Peyer's patch (tissue), 4 donors: Measurements from ENCODE around the gene TKFC. TPM values are rescaled to one million over a fixed set of nuclear protein-coding genes. Genes with fewer than 3 reads are reported as not detected.

Experiments used
- DNase-seq, 3 donors: peaks; one replicate each; pipeline ENCODE4 v3.0.0-alpha.2; 2017 to 2019
- H3K27ac ChIP-seq, 4 donors: fragments of 200-600 bp; sonication (generic); one replicate each; pipeline ENCODE4 v1.5.1; 2016 to 2019
- H3K27me3 ChIP-seq, 2 donors: fragments of 200-600 bp; sonication (generic); one replicate each; pipeline ENCODE4 v1.5.1; 2019
- H3K36me3 ChIP-seq, 3 donors: fragments of 200-600 bp; sonication (generic); one replicate each; pipeline ENCODE4 v1.5.1; 2016 to 2019
- H3K4me1 ChIP-seq, 4 donors: fragments of 200-600 bp; sonication (generic); one replicate each; pipeline ENCODE4 v1.5.1; 2016 to 2019
- H3K4me3 ChIP-seq, 4 donors: fragments of 200-600 bp; sonication (generic); 1 replicate in 3 of 4; 2 replicates in 1 of 4; pipeline ENCODE4 v1.5.1; 2016 to 2019; ENCODE audit warnings: mild to moderate bottlenecking in 1 of 4
- H3K9me3 ChIP-seq, 4 donors: fragments of 200-600 bp; sonication (generic); one replicate each; pipeline ENCODE4 v1.5.1; 2016 to 2019; ENCODE audit warnings: mild to moderate bottlenecking in 1 of 4
- POLR2A ChIP-seq, 2 donors: fragments of 450-650 bp; IDR thresholded peaks; one replicate each; pipeline ENCODE4 v1.5.1; 2017; ENCODE audit warnings: antibody characterized with exemption in 2 of 2, mild to moderate bottlenecking in 2 of 2, moderate library complexity in 2 of 2
- total RNA-seq, 4 donors: library from RNA; depleted of rRNA; stranded (reverse); fragments of >200 nt; gene quantifications; one replicate each; pipeline ENCODE4 v1.1.0, GENCODE V29; 2016
- TF ChIP-seq, protein P1 (sequence below), 6 experiments: fragments of 450-650 bp in 4 of 6; fragments of 200-600 bp in 2 of 6; sonication (generic) in 1 of 6; IDR thresholded peaks; one replicate each; pipeline ENCODE4 v1.5.1; 2017 to 2019; ENCODE audit warnings: antibody characterized with exemption in 6 of 6, mild to moderate bottlenecking in 3 of 6, moderate library complexity in 1 of 6

The TKFC gene, protein sequence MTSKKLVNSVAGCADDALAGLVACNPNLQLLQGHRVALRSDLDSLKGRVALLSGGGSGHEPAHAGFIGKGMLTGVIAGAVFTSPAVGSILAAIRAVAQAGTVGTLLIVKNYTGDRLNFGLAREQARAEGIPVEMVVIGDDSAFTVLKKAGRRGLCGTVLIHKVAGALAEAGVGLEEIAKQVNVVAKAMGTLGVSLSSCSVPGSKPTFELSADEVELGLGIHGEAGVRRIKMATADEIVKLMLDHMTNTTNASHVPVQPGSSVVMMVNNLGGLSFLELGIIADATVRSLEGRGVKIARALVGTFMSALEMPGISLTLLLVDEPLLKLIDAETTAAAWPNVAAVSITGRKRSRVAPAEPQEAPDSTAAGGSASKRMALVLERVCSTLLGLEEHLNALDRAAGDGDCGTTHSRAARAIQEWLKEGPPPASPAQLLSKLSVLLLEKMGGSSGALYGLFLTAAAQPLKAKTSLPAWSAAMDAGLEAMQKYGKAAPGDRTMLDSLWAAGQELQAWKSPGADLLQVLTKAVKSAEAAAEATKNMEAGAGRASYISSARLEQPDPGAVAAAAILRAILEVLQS
- total RNA-seq = 100 to 1,000 TPM; 172 to 755 (median 689) TPM

DNA sequence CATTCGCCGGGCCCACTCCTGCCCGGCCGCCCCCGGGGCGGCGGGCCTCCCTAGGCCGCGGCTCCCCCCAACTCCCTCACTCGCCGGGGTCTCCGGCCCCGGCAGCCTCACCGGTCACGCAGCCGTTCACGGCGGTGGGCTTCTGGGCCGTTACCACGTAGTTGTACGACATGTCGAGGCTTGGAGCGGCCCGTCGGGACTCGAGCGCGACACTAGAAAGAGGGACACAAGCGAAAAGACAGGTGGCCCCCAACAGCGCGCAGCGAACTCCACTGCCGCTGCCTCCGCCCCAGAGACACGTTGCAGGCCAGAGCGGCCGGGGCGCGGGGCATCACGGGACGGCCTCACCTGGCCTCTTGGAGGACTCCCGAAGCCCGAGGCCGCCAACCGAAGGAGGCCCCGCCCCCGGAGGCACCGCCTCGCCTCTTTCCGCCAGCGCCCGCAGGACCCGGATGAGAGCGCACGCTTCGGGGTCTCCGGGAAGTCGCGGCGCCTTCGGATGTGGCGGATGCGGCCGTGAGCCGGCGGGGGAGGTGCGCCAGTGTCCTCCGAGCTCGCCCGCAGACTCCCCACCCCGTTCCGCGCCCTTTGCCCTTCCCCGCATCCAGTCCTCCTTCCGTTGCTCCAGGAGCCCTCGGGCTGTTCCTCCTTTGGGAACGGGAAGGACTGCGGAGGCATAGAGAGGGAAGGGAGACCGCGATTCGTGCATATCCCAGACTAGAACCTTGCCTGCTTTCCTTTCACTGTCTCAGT, at the start of gene TKFC, which contains the start of gene DDB1:
TSS of gene TKFC (plus strand) at position 432 of the 753 bp plus-strand sequence. CDS start 1,501 bp downstream, outside the sequence.
TSS of gene DDB1 (minus strand) at position 309 of the 753 bp plus-strand sequence. CDS start at position 172, 137 bp downstream.
- H3K36me3 ChIP-seq = peaks cover 0 to 31% (median 0%) of the 10 kb centered on the region in 3 donors
- H3K4me1 ChIP-seq = peaks cover 6 to 31% (median 11%) of the 10 kb centered on the region in 4 donors
- TF ChIP-seq, protein P1, sequence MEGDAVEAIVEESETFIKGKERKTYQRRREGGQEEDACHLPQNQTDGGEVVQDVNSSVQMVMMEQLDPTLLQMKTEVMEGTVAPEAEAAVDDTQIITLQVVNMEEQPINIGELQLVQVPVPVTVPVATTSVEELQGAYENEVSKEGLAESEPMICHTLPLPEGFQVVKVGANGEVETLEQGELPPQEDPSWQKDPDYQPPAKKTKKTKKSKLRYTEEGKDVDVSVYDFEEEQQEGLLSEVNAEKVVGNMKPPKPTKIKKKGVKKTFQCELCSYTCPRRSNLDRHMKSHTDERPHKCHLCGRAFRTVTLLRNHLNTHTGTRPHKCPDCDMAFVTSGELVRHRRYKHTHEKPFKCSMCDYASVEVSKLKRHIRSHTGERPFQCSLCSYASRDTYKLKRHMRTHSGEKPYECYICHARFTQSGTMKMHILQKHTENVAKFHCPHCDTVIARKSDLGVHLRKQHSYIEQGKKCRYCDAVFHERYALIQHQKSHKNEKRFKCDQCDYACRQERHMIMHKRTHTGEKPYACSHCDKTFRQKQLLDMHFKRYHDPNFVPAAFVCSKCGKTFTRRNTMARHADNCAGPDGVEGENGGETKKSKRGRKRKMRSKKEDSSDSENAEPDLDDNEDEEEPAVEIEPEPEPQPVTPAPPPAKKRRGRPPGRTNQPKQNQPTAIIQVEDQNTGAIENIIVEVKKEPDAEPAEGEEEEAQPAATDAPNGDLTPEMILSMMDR (IDR thresholded peaks at IDR 0.05) = peak in 1 of 6 experiments; percentile 23
- peak; percentile 63 to 88 for TF ChIP-seq POLR2A (IDR thresholded peaks at IDR 0.05)
- no peaks in the 10 kb centered on the region for H3K27me3 ChIP-seq
- H3K4me3 ChIP-seq = peak within 1 kb of the TSS; percentile 79 to 91 (median 84)
- no peaks in the 10 kb centered on the region for H3K9me3 ChIP-seq
- peak within 1 kb of the TSS; percentile 88 to 98 (median 94) for H3K27ac ChIP-seq
- DNase-seq = peak; percentile 95 to 98 (median 96)

DNA sequence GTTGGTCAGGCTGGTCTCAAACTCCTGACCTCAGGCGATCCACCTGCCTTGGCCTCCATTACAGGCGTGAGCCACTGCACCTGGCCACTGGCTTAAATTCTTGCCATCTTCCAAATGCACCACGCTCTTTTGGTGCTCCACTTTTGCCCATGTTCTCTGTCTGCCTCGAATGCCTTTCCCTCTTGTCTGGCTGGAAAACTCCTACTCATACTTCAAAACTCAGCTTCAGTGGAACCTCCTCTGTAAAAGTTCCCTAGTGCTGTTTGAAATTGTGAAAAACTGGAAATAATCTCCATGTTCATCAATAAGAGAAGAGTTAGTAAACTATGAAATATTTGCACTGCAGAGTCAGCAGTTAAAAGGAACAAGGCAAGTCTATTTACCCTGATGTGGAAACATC, 49.4 kb upstream of the TKFC start:
- H3K27me3 ChIP-seq = no peaks in the 10 kb centered on the region
- no peak for DNase-seq
- H3K4me1 ChIP-seq = no peaks in the 10 kb centered on the region

DNA sequence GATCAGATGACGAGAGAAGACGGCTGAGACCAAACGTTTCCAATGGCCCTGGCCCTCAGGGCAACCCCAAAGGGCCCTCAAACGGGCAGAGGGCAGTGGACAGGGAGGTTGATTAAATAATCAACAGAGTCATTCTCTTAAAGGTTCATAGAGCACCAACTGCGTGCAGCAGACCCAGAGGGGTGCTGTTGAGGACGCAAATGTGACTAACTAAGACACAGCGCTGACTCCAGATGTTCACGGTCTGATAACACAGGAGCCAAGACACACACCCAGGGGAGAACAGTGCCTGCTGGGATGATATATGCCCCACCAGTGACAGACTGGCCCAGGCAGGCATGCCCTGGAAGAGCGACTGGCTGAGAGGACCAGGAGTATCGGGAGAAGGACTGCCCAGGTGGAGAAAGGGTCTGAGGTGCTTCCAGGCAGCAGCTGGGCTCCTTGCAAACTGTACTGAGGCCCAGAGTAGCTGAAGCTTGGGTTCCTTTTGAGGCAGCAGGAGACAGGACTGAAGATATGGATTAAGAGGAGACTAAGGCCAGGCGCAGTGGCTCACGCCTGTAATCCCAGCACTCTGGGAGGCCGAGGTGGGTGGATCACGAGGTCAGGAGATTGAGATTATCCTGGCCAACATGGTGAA, 45.6 kb upstream of the TKFC start:
- no peak for DNase-seq
- H3K4me1 ChIP-seq = no peaks in the 10 kb centered on the region
- H3K27ac ChIP-seq = no peak overlapping the region
- H3K27me3 ChIP-seq = no peaks in the 10 kb centered on the region
- H3K4me3 ChIP-seq = no peak overlapping the region
- no peaks in the 10 kb centered on the region for H3K36me3 ChIP-seq
- H3K9me3 ChIP-seq = no peaks in the 10 kb centered on the region
- TF ChIP-seq POLR2A (IDR thresholded peaks at IDR 0.05) = no peak
- TF ChIP-seq, protein P1 (IDR thresholded peaks at IDR 0.05) = no peak

More for the DNA sequence above, 49.4 kb upstream of the TKFC start:
- Histone ChIP-seq H3K4me3 (no peak overlapping the region), H3K27ac (no peak overlapping the region), H3K9me3 (no peaks in the 10 kb centered on the region), H3K36me3 (no peaks in the 10 kb centered on the region)
- TF ChIP-seq POLR2A (IDR thresholded peaks at IDR 0.05) = no peak
- TF ChIP-seq, protein P1 (IDR thresholded peaks at IDR 0.05) = no peak

DNA sequence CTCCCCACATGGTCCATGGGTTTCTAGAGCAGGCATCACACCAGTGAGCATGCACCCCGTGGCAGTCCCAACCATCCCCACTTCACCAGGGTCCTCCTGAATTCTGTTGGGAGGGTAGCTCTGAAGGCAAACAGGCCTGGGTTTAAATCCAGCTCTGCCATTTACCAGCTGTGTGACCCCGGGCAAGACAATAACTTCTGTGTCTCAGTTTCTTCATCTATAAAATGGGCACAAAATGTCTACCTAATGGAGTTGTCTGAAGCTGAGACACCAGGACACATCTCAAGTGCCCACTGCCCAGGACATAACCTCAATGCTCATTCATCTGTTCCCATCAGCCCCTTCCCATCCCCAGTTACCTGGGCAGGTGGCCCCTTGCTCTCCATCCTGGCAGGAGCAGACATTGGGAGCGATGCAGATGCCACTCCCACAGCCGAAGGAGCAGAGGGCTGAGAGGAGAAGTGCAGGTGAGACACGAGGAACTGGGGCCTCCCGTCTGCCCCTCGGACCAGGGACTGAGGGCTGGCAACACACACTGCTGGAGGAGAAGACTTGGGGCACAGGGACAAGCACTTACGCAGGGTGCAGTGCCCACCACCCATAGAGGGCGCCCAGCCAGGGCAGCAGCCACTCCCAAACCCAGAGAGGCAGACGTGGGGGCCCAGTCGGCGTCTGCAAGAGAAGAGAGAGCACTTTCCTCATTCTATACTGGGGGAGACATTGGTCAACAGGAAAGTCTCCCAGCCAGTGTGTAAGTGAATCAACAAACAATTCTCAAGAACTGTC, 41.9 kb upstream of the TKFC start:
- H3K36me3 ChIP-seq = no peaks in the 10 kb centered on the region
- TF ChIP-seq, protein P1 (IDR thresholded peaks at IDR 0.05) = no peak
- no peak for TF ChIP-seq POLR2A (IDR thresholded peaks at IDR 0.05)
- DNase-seq = no peak
- no peaks in the 10 kb centered on the region for H3K9me3 ChIP-seq
- H3K27ac ChIP-seq = no peak overlapping the region
- H3K27me3 ChIP-seq = peaks cover 0 to 12% of the 10 kb centered on the region in 2 donors
- H3K4me1 ChIP-seq = peaks cover 0 to 25% (median 16%) of the 10 kb centered on the region in 4 donors
- H3K4me3 ChIP-seq = no peak overlapping the region
